ENCODE measurements around the gene POLR2H.

Gene POLR2H

GRCh38 chr3:184352149-184352785 is 9.2 kb upstream of the POLR2H start:
- no peak for DNase-seq (ENCODE audit: low read depth, low spot score)

GRCh38 chr3:184352897-184353545 is 8.5 kb upstream of the POLR2H start:
- no peak for DNase-seq (ENCODE audit: low read depth, low spot score)

- DNase-seq (ENCODE audit: low read depth, low spot score) = no peak
These were observed 8.0 kb upstream of the POLR2H start for GRCh38 chr3:184353546-184353941.

GRCh38 chr3:184354121-184354728 is 7.3 kb upstream of the POLR2H start:
- DNase-seq (ENCODE audit: low read depth, low spot score) = peak; percentile 64

GRCh38 chr3:184354754-184355153 is 6.8 kb upstream of the POLR2H start:
- no peak for DNase-seq (ENCODE audit: low read depth, low spot score)

GRCh38 chr3:184355261-184356040 is 6.1 kb upstream of the POLR2H start:
- DNase-seq (ENCODE audit: low read depth, low spot score) = no peak

- DNase-seq (ENCODE audit: low read depth, low spot score) = no peak
These were observed 4.0 kb upstream of the POLR2H start for GRCh38 chr3:184357248-184358123.

- DNase-seq (ENCODE audit: low read depth, low spot score) = no peak
These were observed 3.3 kb upstream of the POLR2H start for GRCh38 chr3:184358124-184358767.

GRCh38 chr3:184358921-184359350 is 2.6 kb upstream of the POLR2H start:
- no peak for DNase-seq (ENCODE audit: low read depth, low spot score)

- DNase-seq (ENCODE audit: low read depth, low spot score) = no peak
These were observed 1.9 kb upstream of the POLR2H start for GRCh38 chr3:184359610-184360009.

- no peak for DNase-seq (ENCODE audit: low read depth, low spot score)
These were observed 1.2 kb upstream of the POLR2H start for GRCh38 chr3:184360070-184360928.

GRCh38 chr3:184360929-184361531 is 480 bp upstream of the POLR2H start:
- no peak for DNase-seq (ENCODE audit: low read depth, low spot score)

- peak; percentile 57 for DNase-seq (ENCODE audit: low read depth, low spot score)
These were observed 590 bp downstream of the POLR2H start for GRCh38 chr3:184361932-184362667.

GRCh38 chr3:184362668-184363546 is 1.4 kb downstream of the POLR2H start:
- peak; percentile 99 for DNase-seq (ENCODE audit: low read depth, low spot score)

GRCh38 chr3:184366619-184367289 is 5.2 kb downstream of the POLR2H start:
- no peak for DNase-seq (ENCODE audit: low read depth, low spot score)

- no peak for DNase-seq (ENCODE audit: low read depth, low spot score)
These were observed 6.6 kb downstream of the POLR2H start for GRCh38 chr3:184368116-184368515.

GRCh38 chr3:184368586-184369183 is 7.2 kb downstream of the POLR2H start:
- DNase-seq (ENCODE audit: low read depth, low spot score) = no peak

Measured in ELF-1 (cell line).